Hepatic stellate cell (primary cell): ENCODE data around the gene DYNC1LI2.
"Not testable (repeated sequence)": the region's sequence is repeated elsewhere in the genome, so short reads cannot be mapped to it uniquely, and the experiment has no call there.

Experiments used
- DNase-seq: peaks from one replicate; pipeline ENCODE4 v3.0.0; 2011; ENCODE audit warnings: low spot score

Gene DYNC1LI2

GRCh38 chr16:66751303-66751991 lies at the start of gene DYNC1LI2:
Gene DYNC1LI2 (minus strand): TSS chr16:66751609. CDS start chr16:66751591, 18 bp downstream.
- DNase-seq, result peak; percentile 91

DNA sequence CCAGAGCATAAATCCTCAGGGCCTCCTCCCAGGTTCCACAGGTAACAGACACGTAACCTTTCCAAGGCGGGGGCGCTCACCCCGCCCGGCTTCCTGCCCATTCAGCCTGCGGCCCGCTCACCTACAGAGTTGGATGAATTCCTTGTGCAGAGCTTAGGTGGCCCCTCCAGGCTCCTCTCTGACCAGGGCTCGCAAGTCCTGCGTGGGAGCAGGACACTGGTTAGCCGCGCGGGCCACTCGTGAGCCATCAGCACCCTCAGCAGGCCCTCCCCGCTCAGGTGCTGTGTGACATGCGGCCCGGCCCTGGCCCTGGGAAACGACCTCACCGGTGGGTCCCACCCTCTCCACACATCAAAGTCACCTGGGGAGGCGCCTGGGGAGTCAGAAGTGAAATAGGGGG lies 49.4 kb upstream of the DYNC1LI2 start:
- no peak for DNase-seq

DNA sequence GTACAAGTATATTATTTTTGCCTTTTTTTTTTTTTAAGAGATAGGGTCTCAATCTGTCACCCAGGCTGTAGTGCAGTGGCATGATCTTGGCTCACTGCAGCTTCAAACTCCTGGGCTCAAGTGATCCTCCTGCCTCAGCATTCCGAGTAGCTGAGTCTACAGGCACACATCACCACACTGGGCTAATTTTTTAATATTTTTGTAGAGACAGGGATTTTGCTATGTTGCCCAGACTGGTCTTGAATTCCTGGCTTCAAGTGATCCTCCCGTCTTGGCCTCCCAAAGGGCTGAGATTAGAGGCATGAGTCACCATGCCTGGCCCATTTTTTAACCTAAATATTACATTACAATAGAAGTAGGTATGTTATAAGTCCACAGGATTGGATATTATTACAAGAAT lies 46.8 kb upstream of the DYNC1LI2 start:
- DNase-seq, result no peak

GRCh38 chr16:66793984-66794383 lies 42.6 kb upstream of the DYNC1LI2 start:
- not testable (repeated sequence) for DNase-seq

DNA sequence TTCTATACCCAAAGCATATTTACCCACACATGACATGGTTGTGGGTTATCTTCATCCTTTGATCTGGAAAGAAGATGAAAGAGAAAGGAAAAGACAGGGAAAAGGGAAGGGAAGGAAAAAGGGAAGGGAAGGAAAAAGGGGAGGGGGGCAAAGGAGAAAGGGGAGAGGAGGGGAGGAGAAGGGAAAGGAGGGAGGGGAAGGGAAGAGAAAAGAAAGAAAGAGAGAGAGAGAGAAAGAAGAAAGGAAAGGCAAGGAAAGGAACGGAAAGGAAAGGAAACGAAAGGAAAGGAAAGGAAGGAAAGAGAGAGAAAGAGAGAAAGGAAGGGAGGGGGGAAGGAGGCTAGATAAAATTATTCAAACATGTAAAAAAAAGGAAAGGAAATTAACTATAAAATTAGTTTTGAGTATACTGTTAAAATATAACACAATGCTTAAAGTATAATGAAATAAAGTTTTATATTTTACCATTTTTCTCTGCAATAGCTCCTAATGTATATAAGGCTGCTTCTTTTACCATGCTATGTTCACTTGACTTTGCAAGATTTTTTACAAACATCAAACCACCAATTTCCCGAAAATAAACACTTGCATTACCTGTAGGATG lies 38.8 kb upstream of the DYNC1LI2 start:
- DNase-seq, result no peak

DNA sequence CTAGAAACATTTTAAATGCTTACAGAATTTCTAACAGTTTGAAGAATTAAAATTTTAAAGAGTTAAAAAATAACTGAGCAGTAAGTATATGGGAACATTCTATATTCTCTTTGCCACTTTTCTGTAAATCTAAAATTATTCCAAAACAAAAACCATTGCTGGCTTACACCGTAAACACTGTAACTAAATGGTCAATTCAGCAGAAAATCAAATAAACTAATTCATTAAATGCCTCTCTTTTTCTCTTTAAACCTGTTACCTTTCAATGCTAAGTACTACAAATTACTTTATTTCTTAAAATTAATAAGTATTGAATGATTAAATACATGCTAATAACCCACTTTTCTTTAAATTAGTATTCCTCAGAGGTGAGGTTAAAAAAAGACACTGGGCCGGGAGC lies 36.0 kb upstream of the DYNC1LI2 start:
- no peak for DNase-seq

GRCh38 chr16:66786551-66786950 lies 35.1 kb upstream of the DYNC1LI2 start:
- no peak for DNase-seq

GRCh38 chr16:66776457-66776856 lies 25.0 kb upstream of the DYNC1LI2 start:
- DNase-seq, result no peak

GRCh38 chr16:66774981-66775380 lies 23.6 kb upstream of the DYNC1LI2 start:
- no peak for DNase-seq

- no peak for DNase-seq
Observed at GRCh38 chr16:66758086-66758485, 6.7 kb upstream of the DYNC1LI2 start.

GRCh38 chr16:66754819-66755218 lies 3.4 kb upstream of the DYNC1LI2 start:
- DNase-seq, result no peak

DNA sequence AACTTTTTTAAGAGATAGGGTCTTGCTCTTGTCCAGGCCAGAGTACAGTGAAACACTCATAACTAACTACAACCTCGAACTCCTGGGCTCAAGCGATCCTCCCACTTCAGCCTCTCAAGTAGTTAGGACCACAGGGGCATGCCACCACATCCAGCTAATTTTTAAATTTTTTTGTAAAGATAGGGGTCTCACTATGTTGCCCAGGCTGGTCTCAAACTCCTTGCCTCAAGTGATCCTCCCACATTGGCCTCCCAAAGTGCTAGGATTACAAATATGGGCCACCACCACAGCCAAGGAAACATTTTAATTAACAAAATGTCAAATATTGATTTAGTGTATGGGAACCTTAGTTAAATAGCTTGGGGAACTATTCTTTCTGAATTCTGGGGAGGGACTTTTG lies 2.8 kb upstream of the DYNC1LI2 start:
- no peak for DNase-seq

DNA sequence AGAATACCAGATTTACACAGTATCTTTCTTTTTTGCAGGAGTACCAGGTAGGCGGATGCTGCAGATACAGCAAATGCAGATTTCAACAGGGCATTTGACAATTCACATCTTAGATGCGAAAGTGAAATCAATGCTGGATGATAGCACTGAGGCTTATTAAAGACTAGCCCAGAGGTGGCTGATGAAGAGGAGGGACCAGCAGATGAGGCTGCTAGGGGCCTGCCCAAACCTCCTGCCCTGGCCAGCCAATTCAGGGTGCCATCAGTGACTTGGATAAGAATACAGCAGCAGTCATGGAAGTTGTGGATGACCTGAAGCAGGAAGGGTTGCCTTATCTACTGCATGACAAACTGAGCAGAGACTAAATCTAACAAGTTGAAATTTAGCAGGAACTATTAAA lies 1.5 kb upstream of the DYNC1LI2 start:
- no peak for DNase-seq

DNA sequence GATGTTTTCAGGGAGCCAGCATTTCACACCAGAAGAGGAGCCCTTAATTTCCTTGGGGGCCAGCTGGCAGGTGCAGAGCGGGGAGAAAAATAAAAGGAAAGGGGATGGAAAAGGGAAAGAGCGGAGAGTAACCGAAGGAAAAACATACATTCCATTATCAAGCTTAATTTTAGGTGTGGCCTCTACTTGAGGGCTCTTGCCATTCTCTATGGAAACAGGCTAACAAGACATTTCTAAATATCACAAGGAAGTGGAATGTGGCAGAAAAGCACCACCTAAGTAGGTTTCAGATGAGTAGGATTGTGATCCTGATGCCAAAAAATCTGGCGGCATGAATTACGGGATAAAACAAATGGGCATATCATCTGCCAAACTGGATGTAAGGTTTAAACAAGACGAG lies 970 bp upstream of the DYNC1LI2 start:
- DNase-seq, result no peak

DNA sequence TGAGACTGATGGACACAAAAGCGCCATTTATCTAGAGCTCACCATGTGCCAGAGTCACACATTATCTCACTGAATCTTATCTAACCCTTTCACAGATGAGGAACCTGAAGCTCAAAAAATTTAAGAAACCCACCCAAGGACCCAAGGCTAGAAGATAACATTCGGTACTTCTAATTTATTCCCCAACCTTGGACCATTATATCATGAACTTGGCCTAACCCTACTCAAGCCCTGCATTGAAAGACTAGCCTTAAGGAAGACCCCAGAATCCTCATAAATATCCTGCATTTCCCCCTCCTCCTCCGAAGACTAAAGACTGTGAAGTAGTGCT lies 548 bp upstream of the DYNC1LI2 start:
- DNase-seq, result no peak

GRCh38 chr16:66751053-66751302 lies 431 bp downstream of the DYNC1LI2 start:
- DNase-seq, result no peak

GRCh38 chr16:66750279-66751052 lies 943 bp downstream of the DYNC1LI2 start:
- DNase-seq, result peak; percentile 16

- no peak for DNase-seq
Observed at GRCh38 chr16:66746682-66747081, 4.7 kb downstream of the DYNC1LI2 start.

- no peak for DNase-seq
Observed at GRCh38 chr16:66746048-66746447, 5.4 kb downstream of the DYNC1LI2 start.

DNA sequence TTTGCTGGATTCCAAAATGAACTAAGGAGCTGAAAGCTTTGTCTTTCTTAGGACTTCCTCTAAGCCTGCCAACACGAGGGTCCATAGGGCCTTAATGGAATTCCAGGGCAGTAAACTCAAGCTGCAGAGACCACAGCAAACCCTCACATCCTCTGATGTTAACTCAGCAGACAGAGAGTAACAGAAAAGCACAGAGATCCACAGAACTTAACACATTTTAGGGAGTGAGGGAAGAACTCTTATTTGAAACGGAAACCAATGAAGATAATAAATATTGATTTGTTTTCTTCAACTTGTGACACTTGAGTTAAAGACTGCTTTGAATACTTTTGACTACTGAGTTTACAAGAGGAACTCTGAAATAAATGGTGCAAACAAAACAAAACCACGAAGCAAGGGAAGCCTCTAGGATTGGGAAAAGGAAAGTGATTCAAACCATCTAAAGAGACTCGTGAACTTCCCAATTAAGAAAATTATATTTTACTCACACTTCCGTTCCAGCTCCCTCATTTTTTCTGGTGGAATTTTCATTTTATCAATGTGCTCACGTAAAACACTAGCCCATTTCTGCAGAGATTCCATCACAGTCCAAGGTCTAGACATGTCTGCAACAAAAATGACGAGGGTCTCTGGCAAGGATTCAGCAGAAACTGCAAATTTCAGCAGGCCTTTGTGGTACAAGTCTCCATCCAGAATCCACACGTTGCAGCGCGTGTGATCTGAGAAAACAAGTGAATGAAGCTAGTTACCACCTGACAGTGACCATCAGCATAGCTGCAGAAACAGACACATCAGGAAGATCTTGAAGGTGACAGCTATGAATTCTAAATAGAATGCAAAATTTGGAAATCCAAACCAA lies 9.2 kb downstream of the DYNC1LI2 start:
- DNase-seq, result no peak

- peak; percentile 77 for DNase-seq
Observed at GRCh38 chr16:66741169-66741900, 10.1 kb downstream of the DYNC1LI2 start.

DNA sequence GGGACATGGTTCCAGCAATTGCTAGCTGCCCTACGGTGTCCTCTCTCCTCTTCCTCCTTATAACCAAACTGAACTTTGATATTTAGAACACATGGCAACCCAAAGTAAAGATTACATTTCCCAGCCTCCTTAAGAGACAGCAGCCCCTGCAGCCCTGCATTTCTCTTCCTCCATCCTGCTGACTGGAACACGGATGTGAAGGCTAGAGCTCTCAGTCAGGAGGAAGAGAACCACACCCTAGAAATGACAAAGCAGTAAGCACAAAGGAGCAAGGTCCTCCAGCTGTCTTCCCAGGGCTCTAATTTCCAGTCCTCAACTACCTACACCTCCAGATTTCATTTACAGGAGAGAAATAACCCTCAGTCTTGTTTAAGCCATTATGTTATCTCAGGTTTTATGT lies 10.9 kb downstream of the DYNC1LI2 start:
- no peak for DNase-seq
